ENCODE data around the gene MYH7.

The MYH7 gene

DNA sequence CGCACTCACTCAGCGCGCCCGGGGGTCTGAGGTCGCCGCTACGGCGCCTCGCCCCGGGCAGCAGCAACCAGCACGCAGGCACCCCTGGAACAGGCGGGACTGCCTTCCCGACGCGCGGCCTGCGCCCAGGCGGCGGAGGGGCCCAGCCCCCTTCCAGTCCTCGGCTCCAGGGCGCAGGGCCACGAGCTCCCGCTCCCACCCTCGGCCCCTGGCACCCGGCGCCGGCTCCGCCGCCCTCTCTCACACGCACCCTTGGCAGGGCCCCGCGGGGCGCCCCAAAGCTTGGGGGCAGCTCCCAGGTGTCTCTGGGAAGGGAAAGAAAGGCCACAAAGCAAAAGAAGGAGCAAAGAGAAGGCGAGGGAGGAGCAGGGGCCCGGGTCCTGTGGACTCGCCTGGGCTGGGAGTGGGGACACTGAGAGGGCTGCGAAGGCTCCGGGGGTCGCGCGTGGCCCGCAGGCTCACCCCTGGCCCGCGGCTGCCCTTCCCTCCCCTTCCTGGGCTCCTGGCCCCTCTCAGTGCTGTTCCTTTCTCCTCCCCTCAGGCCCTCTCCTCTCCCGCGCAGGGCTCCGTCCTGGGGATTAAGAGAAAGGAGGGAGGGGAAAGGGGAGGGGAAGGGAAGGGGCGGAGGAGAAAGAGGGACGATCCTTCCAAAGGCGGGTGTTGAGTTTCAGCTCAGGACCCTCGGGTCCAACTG is 69.6 kb downstream of the MYH7 start:
- DNase-seq, result no peak

GRCh38 chr14:23365036-23365731 is 70.3 kb downstream of the MYH7 start, which contains the start of gene EFS:
Gene EFS (minus strand): TSS chr14:23365172. CDS start chr14:23365025, 147 bp downstream.
- DNase-seq, result no peak

GRCh38 chr14:23364164-23365035 is 71.1 kb downstream of the MYH7 start:
- DNase-seq, result no peak

Data from CD4-positive, alpha-beta T cell treated with Interleukin-6 for 4 hours (primary cell).